ENCODE measurements around the gene TMEM250.
"Not testable (repeated sequence)": the region's sequence is repeated elsewhere in the genome, so short reads cannot be mapped to it uniquely, and the experiment has no call there.

TMEM250 gene

GRCh38 chr9:136153381-136154065 is 34.8 kb upstream of the TMEM250 start:
- no peaks in the 10 kb centered on the region for H3K36me3 ChIP-seq (ENCODE audit: control insufficient read depth, insufficient read depth, low read length)
- WGBS, 2 experiments (ENCODE audit: insufficient coverage in 2 of 2) = 84 to 87% methylated on average over 21 to 23 of the region's 24 CpGs
- no peaks in the 10 kb centered on the region for H3K9me3 ChIP-seq (ENCODE audit: control insufficient read depth, low read length)
- no peak overlapping the region for H3K4me3 ChIP-seq (ENCODE audit: extremely low read depth, insufficient read depth, low read length, poor library complexity, severe bottlenecking)
- peaks cover 3% of the 10 kb centered on the region for H3K4me1 ChIP-seq (ENCODE audit: control insufficient read depth, insufficient read depth, low read length, poor library complexity, severe bottlenecking)
- no peak overlapping the region for H3K27ac ChIP-seq (ENCODE audit: low read depth, low read length, severe bottlenecking)

DNA sequence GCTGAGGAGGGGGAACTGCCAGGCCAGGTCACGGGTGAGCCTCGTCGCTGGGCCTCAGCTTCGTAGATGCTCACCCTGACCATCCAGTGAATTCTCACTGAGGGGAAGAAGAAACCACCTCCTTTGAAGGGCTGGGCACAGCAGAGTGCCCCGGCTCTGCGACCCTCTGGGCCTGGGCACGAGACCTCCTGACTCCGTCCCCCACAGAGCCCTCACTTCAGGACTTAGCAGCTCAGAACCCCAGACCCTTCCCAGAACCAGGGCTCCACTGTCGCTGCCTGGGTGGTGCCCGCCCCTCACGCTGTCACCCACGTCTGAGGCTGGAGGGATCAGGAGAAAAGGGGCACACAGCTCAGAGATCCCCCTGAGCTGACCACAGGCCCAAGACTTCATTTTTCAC is 34.3 kb upstream of the TMEM250 start:
- Histone ChIP-seq H3K4me3 (ENCODE audit: extremely low read depth, insufficient read depth, low read length, poor library complexity, severe bottlenecking) (no peak overlapping the region), H3K4me1 (ENCODE audit: control insufficient read depth, insufficient read depth, low read length, poor library complexity, severe bottlenecking) (peaks cover 3% of the 10 kb centered on the region), H3K36me3 (ENCODE audit: control insufficient read depth, insufficient read depth, low read length) (no peaks in the 10 kb centered on the region), H3K27ac (ENCODE audit: low read depth, low read length, severe bottlenecking) (no peak overlapping the region), H3K9me3 (ENCODE audit: control insufficient read depth, low read length) (no peaks in the 10 kb centered on the region)
- WGBS, 2 experiments (ENCODE audit: insufficient coverage in 2 of 2) = 92 to 93% methylated on average over 6 to 7 of the region's 12 CpGs

- no peak overlapping the region for H3K4me3 ChIP-seq (ENCODE audit: extremely low read depth, insufficient read depth, low read length, poor library complexity, severe bottlenecking)
- no peaks in the 10 kb centered on the region for H3K9me3 ChIP-seq (ENCODE audit: control insufficient read depth, low read length)
- no peaks in the 10 kb centered on the region for H3K36me3 ChIP-seq (ENCODE audit: control insufficient read depth, insufficient read depth, low read length)
- WGBS, 2 experiments (ENCODE audit: insufficient coverage in 2 of 2) = 88 to 89% methylated on average over 4 of the region's 4 CpGs
- no peaks in the 10 kb centered on the region for H3K4me1 ChIP-seq (ENCODE audit: control insufficient read depth, insufficient read depth, low read length, poor library complexity, severe bottlenecking)
- no peak overlapping the region for H3K27ac ChIP-seq (ENCODE audit: low read depth, low read length, severe bottlenecking)
These were observed 33.8 kb upstream of the TMEM250 start for GRCh38 chr9:136152543-136152866.

- Histone ChIP-seq H3K4me3 (ENCODE audit: extremely low read depth, insufficient read depth, low read length, poor library complexity, severe bottlenecking) (no peak overlapping the region), H3K9me3 (ENCODE audit: control insufficient read depth, low read length) (no peaks in the 10 kb centered on the region), H3K36me3 (ENCODE audit: control insufficient read depth, insufficient read depth, low read length) (no peaks in the 10 kb centered on the region), H3K4me1 (ENCODE audit: control insufficient read depth, insufficient read depth, low read length, poor library complexity, severe bottlenecking) (no peaks in the 10 kb centered on the region), H3K27ac (ENCODE audit: low read depth, low read length, severe bottlenecking) (no peak overlapping the region)
- WGBS, 2 experiments (ENCODE audit: insufficient coverage in 2 of 2) = 73 to 87% methylated on average over 15 to 17 of the region's 27 CpGs
These were observed 33.3 kb upstream of the TMEM250 start for GRCh38 chr9:136151848-136152542.

DNA sequence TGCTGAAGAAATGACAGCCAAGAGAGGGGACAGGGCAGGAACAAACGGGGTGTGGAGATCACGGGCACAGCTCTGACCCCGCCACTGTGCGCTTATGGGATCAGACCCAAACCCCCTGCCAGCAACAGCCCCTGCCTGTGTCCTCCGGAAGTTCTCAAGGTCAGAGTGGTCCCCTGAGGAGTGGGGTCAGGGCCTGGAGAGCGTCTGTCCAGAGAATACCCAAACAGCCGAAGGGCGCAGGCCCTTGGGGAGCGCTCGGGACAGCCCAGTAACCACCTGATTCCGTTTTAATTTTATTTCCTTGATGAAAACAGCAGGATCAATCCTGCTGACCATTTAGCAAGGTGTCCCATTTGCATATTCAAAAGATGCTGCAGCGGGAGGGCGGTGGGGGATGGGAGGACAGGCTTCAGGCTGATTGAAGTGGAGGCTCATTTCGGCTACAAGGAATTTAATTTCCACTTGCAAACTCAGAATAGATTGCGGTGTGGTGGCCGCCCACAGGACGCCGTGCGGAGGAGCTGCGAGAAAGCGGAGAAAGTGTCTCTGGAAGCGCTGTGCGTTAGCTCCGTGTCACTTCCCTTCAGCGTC is 32.6 kb upstream of the TMEM250 start:
- Histone ChIP-seq H3K9me3 (ENCODE audit: control insufficient read depth, low read length) (no peaks in the 10 kb centered on the region), H3K4me3 (ENCODE audit: extremely low read depth, insufficient read depth, low read length, poor library complexity, severe bottlenecking) (no peak overlapping the region), H3K4me1 (ENCODE audit: control insufficient read depth, insufficient read depth, low read length, poor library complexity, severe bottlenecking) (no peaks in the 10 kb centered on the region), H3K27ac (ENCODE audit: low read depth, low read length, severe bottlenecking) (no peak overlapping the region), H3K36me3 (ENCODE audit: control insufficient read depth, insufficient read depth, low read length) (no peaks in the 10 kb centered on the region)
- 26 to 28% methylated on average over 22 to 25 of the region's 25 CpGs for WGBS, 2 experiments (ENCODE audit: insufficient coverage in 2 of 2)

DNA sequence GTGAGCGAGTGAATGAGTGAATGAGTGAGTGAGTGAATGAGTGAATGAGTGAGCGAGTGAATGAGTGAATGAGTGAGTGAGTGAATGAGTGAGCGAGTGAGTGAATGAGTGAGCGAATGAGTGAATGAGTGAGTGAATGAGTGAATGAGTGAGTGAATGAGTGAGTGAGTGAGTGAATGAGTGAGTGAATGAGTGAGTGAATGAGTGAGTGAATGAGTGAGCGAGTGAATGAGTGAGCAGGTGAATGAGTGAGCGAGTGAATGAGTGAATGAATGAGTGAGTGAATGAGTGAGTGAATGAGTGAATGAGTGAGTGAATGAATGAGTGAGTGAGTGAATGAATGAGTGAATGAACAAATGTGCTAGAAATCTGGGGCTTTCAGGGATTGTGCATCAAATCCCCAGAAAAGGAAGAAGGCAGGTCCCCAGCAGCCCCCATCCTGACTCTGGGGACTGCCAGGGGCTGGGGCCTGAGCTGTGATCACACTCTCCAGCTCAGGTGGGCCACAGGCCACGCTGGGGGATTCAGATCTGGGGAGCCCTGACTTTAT is 32.1 kb upstream of the TMEM250 start:
- 78 to 84% methylated on average over 7 of the region's 7 CpGs for whole genome bisulfite sequencing, 2 experiments (ENCODE audit: insufficient coverage in 2 of 2)
- H3K9me3 ChIP-seq (ENCODE audit: control insufficient read depth, low read length); H3K36me3 ChIP-seq (ENCODE audit: control insufficient read depth, insufficient read depth, low read length); H3K4me3 ChIP-seq (ENCODE audit: extremely low read depth, insufficient read depth, low read length, poor library complexity, severe bottlenecking); H3K27ac ChIP-seq (ENCODE audit: low read depth, low read length, severe bottlenecking); H3K4me1 ChIP-seq (ENCODE audit: control insufficient read depth, insufficient read depth, low read length, poor library complexity, severe bottlenecking): not testable (repeated sequence)

GRCh38 chr9:136149853-136150252 is 31.2 kb upstream of the TMEM250 start:
- no peak overlapping the region for H3K4me3 ChIP-seq (ENCODE audit: extremely low read depth, insufficient read depth, low read length, poor library complexity, severe bottlenecking)
- H3K36me3 ChIP-seq (ENCODE audit: control insufficient read depth, insufficient read depth, low read length) = no peaks in the 10 kb centered on the region
- no peak overlapping the region for H3K27ac ChIP-seq (ENCODE audit: low read depth, low read length, severe bottlenecking)
- no peaks in the 10 kb centered on the region for H3K4me1 ChIP-seq (ENCODE audit: control insufficient read depth, insufficient read depth, low read length, poor library complexity, severe bottlenecking)
- no peaks in the 10 kb centered on the region for H3K9me3 ChIP-seq (ENCODE audit: control insufficient read depth, low read length)
- WGBS, 2 experiments (ENCODE audit: insufficient coverage in 2 of 2) = 90 to 94% methylated on average over 8 to 9 of the region's 9 CpGs

DNA sequence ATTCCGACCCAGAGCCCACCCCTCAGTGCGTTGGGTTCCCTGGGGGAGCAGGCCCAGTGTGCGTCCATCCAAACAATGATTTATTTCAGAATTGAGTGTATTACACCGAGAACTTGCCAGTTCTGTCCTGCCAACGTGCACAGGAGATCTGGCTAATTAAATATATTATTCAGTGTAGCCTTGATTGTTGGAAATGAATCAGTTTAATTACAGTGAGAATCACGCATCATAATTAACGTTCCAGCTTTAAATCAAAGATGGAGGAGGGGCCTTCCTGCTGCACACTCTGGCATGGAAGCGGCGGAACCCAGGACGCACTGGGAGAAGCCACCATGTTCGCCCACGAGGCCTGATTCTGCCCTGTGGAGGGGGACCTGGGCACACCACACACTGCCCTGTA is 30.7 kb upstream of the TMEM250 start:
- H3K27ac ChIP-seq (ENCODE audit: low read depth, low read length, severe bottlenecking) = no peak overlapping the region
- no peaks in the 10 kb centered on the region for H3K4me1 ChIP-seq (ENCODE audit: control insufficient read depth, insufficient read depth, low read length, poor library complexity, severe bottlenecking)
- 91 to 97% methylated on average over 9 to 12 of the region's 12 CpGs for WGBS, 2 experiments (ENCODE audit: insufficient coverage in 2 of 2)
- no peaks in the 10 kb centered on the region for H3K36me3 ChIP-seq (ENCODE audit: control insufficient read depth, insufficient read depth, low read length)
- no peaks in the 10 kb centered on the region for H3K9me3 ChIP-seq (ENCODE audit: control insufficient read depth, low read length)
- H3K4me3 ChIP-seq (ENCODE audit: extremely low read depth, insufficient read depth, low read length, poor library complexity, severe bottlenecking) = no peak overlapping the region

- Histone ChIP-seq H3K27ac (ENCODE audit: low read depth, low read length, severe bottlenecking) (no peak overlapping the region), H3K9me3 (ENCODE audit: control insufficient read depth, low read length) (no peaks in the 10 kb centered on the region), H3K36me3 (ENCODE audit: control insufficient read depth, insufficient read depth, low read length) (no peaks in the 10 kb centered on the region), H3K4me3 (ENCODE audit: extremely low read depth, insufficient read depth, low read length, poor library complexity, severe bottlenecking) (no peak overlapping the region), H3K4me1 (ENCODE audit: control insufficient read depth, insufficient read depth, low read length, poor library complexity, severe bottlenecking) (no peaks in the 10 kb centered on the region)
- 90 to 91% methylated on average over 13 to 14 of the region's 14 CpGs for WGBS, 2 experiments (ENCODE audit: insufficient coverage in 2 of 2)
These were observed 30.1 kb upstream of the TMEM250 start for GRCh38 chr9:136148766-136149165.

DNA sequence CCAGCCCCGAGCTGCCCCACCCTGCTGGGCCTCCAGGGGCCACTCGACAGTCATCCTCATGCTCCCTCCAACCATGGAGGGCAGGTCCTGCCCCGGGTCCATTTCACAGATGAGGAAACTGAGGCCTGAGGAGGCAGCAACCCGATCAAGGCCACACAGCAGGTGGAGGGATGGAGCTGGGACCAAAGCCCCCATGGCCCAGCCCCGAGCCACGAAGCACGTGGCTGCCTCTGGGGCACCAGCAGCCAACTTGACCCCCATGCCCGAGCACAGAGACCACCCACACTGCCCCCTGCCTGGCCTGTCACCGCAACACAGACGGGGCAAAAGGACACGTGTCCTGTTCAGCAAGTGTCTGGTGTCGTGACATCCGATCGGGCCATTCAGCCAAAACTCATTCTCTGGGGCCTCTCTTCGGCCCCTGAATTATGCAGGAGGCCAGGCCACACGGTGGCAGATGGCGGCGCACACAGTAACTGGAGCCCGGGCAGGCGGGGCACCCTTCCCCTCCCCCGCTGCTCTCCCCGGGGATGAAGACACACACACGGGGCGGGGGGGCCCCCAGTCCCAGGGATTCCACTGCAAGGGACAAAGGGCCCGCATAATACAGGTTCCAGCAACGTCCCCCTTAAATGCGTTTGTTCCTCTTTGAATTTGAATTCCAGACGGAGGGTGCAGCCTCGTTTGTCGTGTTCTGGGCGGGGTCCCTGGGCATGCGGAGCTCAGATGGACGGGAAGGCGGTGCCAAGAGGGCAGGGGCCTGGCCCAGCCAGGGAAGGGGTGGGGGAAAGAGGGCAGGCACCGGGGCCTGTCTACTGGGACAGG is 29.4 kb upstream of the TMEM250 start:
- H3K27ac ChIP-seq (ENCODE audit: low read depth, low read length, severe bottlenecking) = no peak overlapping the region
- no peaks in the 10 kb centered on the region for H3K9me3 ChIP-seq (ENCODE audit: control insufficient read depth, low read length)
- 55 to 60% methylated on average over 30 to 34 of the region's 35 CpGs for WGBS, 2 experiments (ENCODE audit: insufficient coverage in 2 of 2)
- H3K36me3 ChIP-seq (ENCODE audit: control insufficient read depth, insufficient read depth, low read length) = no peaks in the 10 kb centered on the region
- no peaks in the 10 kb centered on the region for H3K4me1 ChIP-seq (ENCODE audit: control insufficient read depth, insufficient read depth, low read length, poor library complexity, severe bottlenecking)
- no peak overlapping the region for H3K4me3 ChIP-seq (ENCODE audit: extremely low read depth, insufficient read depth, low read length, poor library complexity, severe bottlenecking)

Measured in mesodermal cell (in vitro differentiated cells).